ENCODE measurements around the gene PUS3.

Gene PUS3

DNA sequence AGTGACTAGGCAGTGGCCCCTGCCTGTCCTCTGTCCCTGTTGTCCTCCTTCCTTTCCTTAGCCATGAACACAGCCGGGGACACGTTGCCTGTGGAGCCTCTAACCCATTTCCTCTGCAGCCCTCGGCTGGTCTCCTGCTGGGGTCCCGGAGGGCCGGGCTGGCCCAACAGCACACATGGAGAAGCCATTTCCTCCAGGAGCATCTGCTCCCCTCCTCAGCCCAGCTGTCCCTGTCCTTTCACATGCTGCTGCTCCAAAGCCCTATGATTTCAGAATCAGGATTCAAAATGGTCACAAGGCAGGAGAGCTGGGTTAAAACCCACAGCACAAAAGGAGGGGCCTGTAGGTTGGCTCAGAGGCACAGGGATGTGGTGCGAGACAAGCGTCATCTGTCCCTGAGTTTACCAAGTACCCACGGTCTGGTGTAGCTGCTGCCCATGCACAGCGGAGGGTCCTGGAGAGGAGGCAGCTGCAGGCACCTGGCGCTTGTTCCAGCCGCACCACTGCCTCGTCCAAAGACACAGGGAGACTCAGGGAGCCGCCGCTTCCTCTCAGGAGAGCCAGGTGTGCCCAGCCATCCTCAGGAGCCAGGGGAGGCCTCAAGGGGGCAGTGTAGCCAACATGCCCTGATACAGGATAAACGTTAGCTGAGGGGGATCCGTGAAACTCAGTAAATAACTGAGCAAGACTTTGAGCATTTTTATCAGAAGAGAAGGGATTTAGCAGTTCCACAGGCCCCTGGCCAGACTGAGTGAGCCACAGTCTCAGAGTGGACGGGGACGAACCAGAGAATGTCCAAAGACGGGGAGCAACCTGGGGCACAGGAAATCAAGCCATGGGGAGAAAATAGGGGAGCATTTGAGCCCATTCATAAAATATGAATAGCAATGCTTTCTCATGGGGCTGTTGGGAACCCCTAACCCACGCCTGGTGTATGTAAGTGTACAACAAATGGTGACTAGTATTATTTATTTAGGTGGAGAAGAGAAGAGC is 38.9 kb upstream of the PUS3 start:
- peak; percentile 87 to 98 for DNase-seq

DNA sequence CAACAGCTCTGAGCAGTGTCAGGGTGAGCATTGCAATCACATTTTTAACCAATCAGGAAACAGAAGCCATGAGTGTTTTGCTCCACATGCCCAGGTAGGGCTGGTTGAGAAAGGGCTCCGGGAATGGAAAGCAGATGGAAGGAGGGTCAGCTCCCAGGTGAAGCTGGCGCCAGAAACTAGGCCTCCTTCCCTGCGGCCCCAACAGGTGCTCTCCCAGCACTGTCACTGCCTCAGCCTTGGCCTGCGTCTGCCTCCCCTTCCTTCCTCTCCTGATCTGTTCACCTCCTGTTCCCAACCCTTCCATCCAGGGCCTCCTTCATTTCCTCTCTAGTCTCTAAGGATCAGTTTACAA is 38.2 kb upstream of the PUS3 start:
- DNase-seq: no peak

DNA sequence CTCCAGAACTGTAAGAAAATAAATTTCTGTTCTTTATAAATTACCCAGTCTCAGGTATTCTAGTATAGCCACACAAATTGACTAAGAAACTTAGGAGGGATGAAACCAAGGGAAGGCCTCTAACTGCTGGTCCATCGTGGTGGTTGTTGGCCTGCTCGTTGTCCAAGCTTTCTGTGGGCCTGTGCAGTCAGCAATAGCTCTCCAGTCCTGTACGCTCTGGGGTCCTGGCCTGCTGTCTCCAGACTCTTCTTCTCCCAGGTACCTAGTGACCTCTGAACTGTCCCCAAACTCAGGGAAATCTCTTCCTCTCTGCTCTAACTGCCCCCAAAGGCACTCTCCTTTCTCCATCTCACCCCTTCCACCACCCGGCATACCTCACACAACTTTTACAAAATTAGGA is 37.1 kb upstream of the PUS3 start:
- no peak for DNase-seq

DNA sequence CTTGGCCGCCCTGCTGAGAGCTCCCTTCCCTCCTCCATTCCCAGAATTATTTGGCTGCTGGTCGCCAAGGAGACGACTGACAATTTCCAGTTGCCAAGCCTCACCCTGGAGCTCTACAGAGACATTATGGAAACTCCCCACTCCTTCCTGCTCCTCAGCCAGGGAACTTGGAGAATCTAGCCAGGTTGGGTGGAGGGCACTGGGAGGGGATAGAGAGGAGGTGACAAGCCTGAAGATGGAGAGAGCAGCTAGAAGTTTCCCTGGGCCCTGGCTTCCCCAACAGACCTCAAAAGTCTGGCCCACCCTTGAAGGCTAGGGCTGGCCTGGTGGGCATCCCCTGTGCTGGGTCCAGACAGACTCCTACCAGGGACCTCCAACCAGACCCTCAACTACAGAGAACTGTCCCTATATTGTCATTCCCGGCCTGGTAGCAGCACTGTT is 36.1 kb upstream of the PUS3 start:
- no peak for DNase-seq

GRCh38 chr11:125938418-125938817 is 35.4 kb upstream of the PUS3 start:
- DNase-seq: no peak

DNA sequence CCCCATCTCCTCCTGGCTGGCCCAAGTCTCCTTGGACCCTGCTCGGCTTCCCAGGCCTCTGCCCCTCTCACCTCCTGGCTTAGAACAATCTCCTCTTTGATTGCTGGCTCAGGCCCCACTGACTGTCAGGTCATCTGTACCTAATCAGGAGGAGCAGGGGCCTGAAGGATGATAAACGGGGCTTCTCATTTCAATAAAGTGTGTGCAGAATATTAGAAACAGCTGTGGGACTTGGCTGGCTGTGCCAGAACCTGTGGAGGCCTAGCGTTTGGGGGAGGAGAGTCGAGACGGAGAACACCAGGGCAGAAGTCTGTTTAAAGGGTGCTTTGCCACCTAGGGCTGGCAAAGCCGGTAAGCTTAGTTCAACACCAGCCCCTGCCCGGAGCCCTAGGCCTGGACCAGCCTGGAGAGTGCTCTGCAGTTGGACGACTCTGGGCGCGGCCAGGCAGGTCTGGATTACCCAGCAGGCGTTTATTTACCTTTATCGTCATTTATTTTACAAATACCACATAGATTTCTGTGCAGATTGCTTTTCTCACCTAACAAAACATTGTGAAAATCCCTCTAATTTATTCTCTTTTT is 32.7 kb upstream of the PUS3 start:
- no peak for DNase-seq

DNA sequence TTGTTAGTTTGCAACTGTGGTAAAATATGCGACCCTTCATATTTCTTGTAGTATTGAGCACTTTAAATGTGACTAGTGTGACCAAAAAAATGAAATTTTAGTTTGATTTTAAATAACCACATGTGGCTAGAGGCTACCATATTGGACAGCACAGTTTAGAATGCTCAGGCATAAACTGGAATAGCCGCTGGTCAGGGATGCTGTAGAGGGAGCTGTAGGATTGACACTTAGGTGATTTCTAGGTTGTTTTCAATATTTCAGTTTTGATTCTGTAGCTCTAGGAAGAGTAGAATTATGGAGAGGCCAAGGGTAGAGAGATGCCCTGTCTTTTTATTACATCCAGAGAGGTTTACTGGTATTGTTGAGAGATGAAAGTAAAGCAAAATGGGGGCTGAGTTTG is 32.0 kb upstream of the PUS3 start:
- DNase-seq: no peak

DNA sequence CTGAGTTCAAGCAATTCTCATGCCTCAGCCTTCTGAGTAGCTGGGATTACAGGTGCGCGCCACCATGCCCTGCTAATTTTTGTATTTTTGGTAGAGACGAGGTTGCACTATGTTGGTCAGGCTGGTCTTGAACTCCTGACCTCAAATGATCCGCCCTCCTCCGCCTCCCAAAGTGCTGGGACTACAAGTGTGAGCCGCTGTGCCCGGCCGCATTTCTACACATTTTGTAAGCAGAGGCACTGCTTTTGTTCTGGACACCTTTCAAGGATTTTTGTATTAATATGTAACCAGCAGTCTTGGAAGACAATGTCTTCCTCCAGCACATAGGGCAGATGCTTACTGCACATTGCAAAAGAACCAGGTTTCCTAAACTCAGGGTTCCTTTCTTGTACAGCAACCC is 31.5 kb upstream of the PUS3 start:
- DNase-seq: no peak

GRCh38 chr11:125933030-125933813 is 30.2 kb upstream of the PUS3 start:
- no peak for DNase-seq

- no peak for DNase-seq
Measured at GRCh38 chr11:125932301-125932700, 29.3 kb upstream of the PUS3 start.

DNA sequence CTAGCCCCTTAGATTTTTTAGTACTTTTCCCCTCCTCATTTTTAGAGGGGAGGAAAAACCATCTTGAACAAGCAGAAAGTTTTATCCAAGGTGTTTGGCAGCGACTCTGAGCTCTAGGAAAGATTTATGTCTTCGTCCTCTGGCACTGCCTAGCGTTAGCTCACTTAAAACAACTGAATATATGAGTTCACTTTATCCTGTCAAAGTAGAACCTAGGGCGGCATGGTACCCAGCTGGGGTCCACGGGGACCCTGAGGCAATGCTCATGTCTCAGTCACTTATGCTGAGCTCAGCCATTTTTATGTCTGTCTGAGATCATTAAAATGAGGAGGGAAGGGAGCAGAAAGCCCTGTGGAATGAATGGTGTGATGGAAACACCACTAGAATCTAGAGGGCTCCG is 28.7 kb upstream of the PUS3 start:
- no peak for DNase-seq

DNA sequence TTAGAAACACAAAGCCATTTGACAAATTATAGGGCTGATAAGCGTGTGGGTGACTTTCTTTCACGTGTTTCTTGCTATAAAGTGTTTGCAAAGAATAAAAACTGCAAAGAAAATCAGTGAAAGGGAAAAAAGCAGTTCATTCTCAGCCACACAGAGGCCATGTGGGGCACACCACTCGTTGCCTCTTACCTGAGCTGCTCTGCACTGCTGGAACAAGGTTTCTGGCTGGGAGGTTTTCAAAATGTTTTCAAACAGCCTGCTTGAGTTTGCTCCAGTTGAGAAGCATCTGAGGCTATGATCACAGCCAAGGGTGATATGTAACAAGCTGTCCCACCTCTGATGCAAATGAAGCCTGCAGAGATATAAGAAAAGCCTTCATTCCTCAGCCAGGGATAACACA is 28.1 kb upstream of the PUS3 start:
- no peak for DNase-seq

DNA sequence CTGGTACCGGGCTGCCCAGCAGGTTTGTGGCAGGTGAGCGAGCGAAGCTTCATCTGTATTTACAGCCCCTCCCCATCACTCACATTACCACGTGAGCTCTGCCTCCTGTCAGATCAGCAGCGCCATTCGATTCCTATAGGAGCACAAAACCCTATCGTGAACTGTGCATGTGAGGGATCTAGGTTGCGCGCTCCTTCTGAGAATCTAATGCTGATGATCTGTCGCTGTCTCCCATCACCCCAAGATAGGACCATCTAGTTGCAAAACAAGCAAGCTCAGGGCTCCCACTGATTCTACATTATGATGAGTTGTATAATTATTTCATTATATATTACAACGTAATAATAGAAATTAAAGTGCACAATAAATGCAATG is 27.1 kb upstream of the PUS3 start:
- DNase-seq: no peak

- DNase-seq: no peak
Measured at GRCh38 chr11:125929445-125930075, 26.6 kb upstream of the PUS3 start.

DNA sequence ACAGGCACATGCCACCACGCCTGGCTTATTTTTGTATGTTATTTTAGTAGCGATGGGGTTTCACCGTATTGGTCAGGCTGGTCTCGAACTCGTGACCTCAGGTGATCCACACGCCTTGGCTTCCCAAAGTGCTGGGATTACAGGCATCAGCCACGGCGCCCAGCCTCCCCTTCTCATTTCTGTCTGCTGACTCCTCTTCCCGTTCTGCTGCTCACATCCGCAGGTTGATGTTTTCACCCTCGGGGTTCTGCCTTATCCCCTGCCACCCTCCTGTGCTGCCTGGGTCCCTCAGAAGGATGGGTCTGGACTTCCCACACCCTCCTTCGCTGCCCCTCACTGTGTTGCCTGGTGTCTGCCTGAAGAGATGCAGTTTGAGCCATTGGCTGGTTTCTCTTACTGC is 23.7 kb upstream of the PUS3 start:
- no peak for DNase-seq

- no peak for DNase-seq
Measured at GRCh38 chr11:125925804-125926203, 22.8 kb upstream of the PUS3 start.

- DNase-seq: no peak
Measured at GRCh38 chr11:125925247-125925740, 22.3 kb upstream of the PUS3 start.

GRCh38 chr11:125924384-125925007 is 21.5 kb upstream of the PUS3 start:
- no peak for DNase-seq

DNA sequence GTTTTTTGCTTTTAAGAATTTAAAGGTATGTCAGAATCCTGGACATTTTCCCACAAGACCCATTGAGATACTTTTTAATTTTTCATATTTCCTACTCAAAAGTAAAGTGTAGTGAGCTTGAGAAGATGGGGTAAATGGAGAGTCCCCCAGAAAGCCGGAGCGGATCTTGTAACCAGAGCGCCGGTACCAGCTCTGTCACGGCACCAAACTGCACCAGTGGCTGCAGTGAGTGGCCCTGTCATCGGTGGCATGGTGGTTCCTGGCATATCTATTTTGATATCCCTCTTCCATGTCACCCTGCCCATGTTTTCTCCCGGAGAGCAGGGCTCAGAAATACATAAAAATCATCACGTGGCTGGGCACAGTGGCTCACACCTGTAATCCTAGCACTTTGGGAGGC is 20.6 kb upstream of the PUS3 start:
- no peak for DNase-seq

DNA sequence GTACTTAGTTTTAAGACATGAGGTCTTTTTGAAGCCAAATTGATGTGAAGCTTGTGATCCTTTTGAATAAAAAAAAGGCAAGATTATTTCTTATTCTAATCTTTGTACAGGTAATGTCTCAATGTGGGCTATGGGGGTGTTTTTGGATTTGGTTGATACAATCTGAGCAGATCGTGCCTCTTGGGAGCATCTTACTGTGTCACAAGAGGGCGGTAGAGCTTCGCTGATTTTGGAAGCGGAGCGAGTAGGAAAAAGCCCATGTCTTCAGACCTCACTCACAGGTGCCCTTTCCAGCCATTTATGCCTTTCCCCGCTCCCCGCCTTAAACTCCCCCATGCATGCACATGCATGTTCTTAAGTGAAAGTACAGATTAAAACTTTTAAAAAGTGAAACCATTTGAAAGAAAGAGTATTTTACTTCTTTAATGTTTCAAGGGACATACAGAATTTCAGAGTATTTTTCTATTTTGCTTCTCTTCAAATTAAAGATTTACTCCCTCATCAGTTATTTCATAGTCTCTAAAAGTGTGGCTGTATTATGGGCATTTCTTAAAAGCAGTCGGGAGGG is 20.1 kb upstream of the PUS3 start:
- DNase-seq: peak; percentile 82 to 96

DNA sequence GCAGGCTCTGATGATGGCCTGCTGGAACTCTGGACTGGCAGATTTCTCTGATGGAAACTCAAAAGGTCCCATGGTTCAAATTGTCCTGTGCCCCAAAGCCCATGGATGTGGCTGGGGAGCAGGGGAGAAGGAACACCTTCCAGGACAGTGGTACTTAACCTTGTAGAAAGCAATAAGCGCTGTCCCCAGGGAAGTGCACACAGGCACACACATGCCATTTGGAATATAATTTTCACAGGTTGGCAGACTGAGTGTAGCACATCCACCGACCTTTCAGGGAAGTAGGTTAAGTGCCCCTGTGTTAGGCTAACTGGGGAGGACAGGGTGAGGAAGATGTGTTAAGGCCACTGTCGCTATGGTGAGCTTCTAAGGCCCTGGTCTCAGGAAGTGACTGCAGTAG is 19.1 kb upstream of the PUS3 start:
- DNase-seq: no peak

DNA sequence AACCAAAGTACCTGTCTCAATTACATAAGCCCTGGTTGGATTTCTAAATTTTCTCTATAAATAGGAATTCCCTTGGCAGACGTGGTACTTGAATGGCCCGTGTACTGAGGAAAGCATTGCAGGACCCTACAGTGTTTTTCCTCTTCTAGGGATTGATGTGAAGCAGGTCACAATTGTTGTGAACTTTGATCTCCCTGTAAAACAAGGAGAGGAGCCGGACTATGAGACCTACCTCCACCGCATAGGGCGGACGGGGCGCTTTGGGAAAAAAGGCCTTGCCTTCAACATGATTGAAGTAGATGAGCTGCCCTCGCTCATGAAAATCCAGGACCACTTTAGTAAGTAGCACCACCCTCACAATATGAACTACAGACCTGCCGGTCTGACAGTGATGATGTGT is 18.0 kb upstream of the PUS3 start:
- DNase-seq: no peak

Data from NCI-H526 (cell line).